GM23338 (cell line): Measurements from ENCODE around the gene SBF2.

ENCODE experiments used
- CREB1 ChIP-seq: fragments of 250-450 bp; sonication (Bioruptor Pico); IDR thresholded peaks from 2 replicates; pipeline ENCODE4 v1.5.0; 2020; ENCODE audit warnings: low read depth, mild to moderate bottlenecking, moderate library complexity
- CTCF ChIP-seq, 2 experiments: fragments of 200-600 bp in 1 of 2; sonication (generic) in 1 of 2; conservative IDR thresholded peaks; 2 replicates each; pipeline versions ENCODE4 v1.5.1 to v1.6.1; 2016 to 2017; ENCODE audit warnings: antibody characterized with exemption in 2 of 2, low read depth in 2 of 2, mild to moderate bottlenecking in 2 of 2, moderate library complexity in 1 of 2
- EZH2 ChIP-seq: fragments of 200-600 bp; sonication (generic); IDR thresholded peaks from one replicate; pipeline ENCODE4 v1.8.0; 2017; ENCODE audit warnings: antibody characterized with exemption, mild to moderate bottlenecking, low read depth; ENCODE audit not compliant: unreplicated experiment
- EZH2phosphoT487 ChIP-seq: fragments of 200-600 bp; sonication (generic); IDR thresholded peaks from one replicate; pipeline ENCODE4 v1.8.1; 2018; ENCODE audit warnings: antibody characterized with exemption; ENCODE audit not compliant: unreplicated experiment
- JUNB ChIP-seq: IDR thresholded peaks from one replicate; pipeline ENCODE4 v1.6.1; 2016; ENCODE audit warnings: antibody characterized with exemption; ENCODE audit not compliant: unreplicated experiment
- NANOG ChIP-seq: IDR thresholded peaks from 2 replicates; pipeline ENCODE4 v1.6.1; 2016; ENCODE audit warnings: antibody characterized with exemption, borderline replicate concordance
- POLR2AphosphoS5 ChIP-seq: IDR thresholded peaks from 2 replicates; pipeline ENCODE4 v1.6.1; 2016; ENCODE audit warnings: antibody characterized with exemption, low read depth
- STAT1 ChIP-seq: IDR thresholded peaks from one replicate; pipeline ENCODE4 v1.6.1; 2016; ENCODE audit warnings: antibody characterized with exemption; ENCODE audit not compliant: unreplicated experiment
- ZNF114 ChIP-seq: fragments of 250-450 bp; sonication (Bioruptor Pico); IDR thresholded peaks from 2 replicates; pipeline ENCODE4 v1.5.0; 2020; ENCODE audit warnings: mild to moderate bottlenecking, moderate library complexity
- ZNF331 ChIP-seq: fragments of 250-450 bp; sonication (Bioruptor Pico); IDR thresholded peaks from 2 replicates; pipeline ENCODE4 v1.5.0; 2020; ENCODE audit warnings: low read depth, mild to moderate bottlenecking, moderate library complexity
- TF ChIP-seq, protein P1 (sequence below): IDR thresholded peaks from one replicate; pipeline ENCODE4 v1.6.1; 2018; ENCODE audit warnings: antibody characterized with exemption; ENCODE audit not compliant: unreplicated experiment
- TF ChIP-seq, protein P2 (sequence below): IDR thresholded peaks from 2 replicates; pipeline ENCODE4 v1.6.1; 2016; ENCODE audit warnings: antibody characterized with exemption
- TF ChIP-seq, protein P3 (sequence below): fragments of 250-450 bp; sonication (Bioruptor Pico); IDR thresholded peaks from 2 replicates; pipeline ENCODE4 v1.5.0; 2020; ENCODE audit warnings: mild to moderate bottlenecking, moderate library complexity

- TF ChIP-seq CTCF (conservative IDR thresholded peaks at IDR 0.05; ENCODE audit: low read depth in 2 of 2), result no peak
- TF ChIP-seq POLR2AphosphoS5, result no peak
- no peak for TF ChIP-seq EZH2phosphoT487
- no peak for TF ChIP-seq CREB1 (CRISPR knock-in tag)
- no peak for TF ChIP-seq EZH2
- TF ChIP-seq, protein P1, sequence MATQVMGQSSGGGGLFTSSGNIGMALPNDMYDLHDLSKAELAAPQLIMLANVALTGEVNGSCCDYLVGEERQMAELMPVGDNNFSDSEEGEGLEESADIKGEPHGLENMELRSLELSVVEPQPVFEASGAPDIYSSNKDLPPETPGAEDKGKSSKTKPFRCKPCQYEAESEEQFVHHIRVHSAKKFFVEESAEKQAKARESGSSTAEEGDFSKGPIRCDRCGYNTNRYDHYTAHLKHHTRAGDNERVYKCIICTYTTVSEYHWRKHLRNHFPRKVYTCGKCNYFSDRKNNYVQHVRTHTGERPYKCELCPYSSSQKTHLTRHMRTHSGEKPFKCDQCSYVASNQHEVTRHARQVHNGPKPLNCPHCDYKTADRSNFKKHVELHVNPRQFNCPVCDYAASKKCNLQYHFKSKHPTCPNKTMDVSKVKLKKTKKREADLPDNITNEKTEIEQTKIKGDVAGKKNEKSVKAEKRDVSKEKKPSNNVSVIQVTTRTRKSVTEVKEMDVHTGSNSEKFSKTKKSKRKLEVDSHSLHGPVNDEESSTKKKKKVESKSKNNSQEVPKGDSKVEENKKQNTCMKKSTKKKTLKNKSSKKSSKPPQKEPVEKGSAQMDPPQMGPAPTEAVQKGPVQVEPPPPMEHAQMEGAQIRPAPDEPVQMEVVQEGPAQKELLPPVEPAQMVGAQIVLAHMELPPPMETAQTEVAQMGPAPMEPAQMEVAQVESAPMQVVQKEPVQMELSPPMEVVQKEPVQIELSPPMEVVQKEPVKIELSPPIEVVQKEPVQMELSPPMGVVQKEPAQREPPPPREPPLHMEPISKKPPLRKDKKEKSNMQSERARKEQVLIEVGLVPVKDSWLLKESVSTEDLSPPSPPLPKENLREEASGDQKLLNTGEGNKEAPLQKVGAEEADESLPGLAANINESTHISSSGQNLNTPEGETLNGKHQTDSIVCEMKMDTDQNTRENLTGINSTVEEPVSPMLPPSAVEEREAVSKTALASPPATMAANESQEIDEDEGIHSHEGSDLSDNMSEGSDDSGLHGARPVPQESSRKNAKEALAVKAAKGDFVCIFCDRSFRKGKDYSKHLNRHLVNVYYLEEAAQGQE, result no peak
- no peak for TF ChIP-seq ZNF114 (CRISPR knock-in tag)
- no peak for TF ChIP-seq JUNB
- TF ChIP-seq, protein P2, sequence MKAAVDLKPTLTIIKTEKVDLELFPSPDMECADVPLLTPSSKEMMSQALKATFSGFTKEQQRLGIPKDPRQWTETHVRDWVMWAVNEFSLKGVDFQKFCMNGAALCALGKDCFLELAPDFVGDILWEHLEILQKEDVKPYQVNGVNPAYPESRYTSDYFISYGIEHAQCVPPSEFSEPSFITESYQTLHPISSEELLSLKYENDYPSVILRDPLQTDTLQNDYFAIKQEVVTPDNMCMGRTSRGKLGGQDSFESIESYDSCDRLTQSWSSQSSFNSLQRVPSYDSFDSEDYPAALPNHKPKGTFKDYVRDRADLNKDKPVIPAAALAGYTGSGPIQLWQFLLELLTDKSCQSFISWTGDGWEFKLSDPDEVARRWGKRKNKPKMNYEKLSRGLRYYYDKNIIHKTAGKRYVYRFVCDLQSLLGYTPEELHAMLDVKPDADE, result no peak
- TF ChIP-seq NANOG, result no peak
- no peak for TF ChIP-seq STAT1
- no peak for TF ChIP-seq ZNF331 (CRISPR knock-in tag)
- TF ChIP-seq, protein P3, sequence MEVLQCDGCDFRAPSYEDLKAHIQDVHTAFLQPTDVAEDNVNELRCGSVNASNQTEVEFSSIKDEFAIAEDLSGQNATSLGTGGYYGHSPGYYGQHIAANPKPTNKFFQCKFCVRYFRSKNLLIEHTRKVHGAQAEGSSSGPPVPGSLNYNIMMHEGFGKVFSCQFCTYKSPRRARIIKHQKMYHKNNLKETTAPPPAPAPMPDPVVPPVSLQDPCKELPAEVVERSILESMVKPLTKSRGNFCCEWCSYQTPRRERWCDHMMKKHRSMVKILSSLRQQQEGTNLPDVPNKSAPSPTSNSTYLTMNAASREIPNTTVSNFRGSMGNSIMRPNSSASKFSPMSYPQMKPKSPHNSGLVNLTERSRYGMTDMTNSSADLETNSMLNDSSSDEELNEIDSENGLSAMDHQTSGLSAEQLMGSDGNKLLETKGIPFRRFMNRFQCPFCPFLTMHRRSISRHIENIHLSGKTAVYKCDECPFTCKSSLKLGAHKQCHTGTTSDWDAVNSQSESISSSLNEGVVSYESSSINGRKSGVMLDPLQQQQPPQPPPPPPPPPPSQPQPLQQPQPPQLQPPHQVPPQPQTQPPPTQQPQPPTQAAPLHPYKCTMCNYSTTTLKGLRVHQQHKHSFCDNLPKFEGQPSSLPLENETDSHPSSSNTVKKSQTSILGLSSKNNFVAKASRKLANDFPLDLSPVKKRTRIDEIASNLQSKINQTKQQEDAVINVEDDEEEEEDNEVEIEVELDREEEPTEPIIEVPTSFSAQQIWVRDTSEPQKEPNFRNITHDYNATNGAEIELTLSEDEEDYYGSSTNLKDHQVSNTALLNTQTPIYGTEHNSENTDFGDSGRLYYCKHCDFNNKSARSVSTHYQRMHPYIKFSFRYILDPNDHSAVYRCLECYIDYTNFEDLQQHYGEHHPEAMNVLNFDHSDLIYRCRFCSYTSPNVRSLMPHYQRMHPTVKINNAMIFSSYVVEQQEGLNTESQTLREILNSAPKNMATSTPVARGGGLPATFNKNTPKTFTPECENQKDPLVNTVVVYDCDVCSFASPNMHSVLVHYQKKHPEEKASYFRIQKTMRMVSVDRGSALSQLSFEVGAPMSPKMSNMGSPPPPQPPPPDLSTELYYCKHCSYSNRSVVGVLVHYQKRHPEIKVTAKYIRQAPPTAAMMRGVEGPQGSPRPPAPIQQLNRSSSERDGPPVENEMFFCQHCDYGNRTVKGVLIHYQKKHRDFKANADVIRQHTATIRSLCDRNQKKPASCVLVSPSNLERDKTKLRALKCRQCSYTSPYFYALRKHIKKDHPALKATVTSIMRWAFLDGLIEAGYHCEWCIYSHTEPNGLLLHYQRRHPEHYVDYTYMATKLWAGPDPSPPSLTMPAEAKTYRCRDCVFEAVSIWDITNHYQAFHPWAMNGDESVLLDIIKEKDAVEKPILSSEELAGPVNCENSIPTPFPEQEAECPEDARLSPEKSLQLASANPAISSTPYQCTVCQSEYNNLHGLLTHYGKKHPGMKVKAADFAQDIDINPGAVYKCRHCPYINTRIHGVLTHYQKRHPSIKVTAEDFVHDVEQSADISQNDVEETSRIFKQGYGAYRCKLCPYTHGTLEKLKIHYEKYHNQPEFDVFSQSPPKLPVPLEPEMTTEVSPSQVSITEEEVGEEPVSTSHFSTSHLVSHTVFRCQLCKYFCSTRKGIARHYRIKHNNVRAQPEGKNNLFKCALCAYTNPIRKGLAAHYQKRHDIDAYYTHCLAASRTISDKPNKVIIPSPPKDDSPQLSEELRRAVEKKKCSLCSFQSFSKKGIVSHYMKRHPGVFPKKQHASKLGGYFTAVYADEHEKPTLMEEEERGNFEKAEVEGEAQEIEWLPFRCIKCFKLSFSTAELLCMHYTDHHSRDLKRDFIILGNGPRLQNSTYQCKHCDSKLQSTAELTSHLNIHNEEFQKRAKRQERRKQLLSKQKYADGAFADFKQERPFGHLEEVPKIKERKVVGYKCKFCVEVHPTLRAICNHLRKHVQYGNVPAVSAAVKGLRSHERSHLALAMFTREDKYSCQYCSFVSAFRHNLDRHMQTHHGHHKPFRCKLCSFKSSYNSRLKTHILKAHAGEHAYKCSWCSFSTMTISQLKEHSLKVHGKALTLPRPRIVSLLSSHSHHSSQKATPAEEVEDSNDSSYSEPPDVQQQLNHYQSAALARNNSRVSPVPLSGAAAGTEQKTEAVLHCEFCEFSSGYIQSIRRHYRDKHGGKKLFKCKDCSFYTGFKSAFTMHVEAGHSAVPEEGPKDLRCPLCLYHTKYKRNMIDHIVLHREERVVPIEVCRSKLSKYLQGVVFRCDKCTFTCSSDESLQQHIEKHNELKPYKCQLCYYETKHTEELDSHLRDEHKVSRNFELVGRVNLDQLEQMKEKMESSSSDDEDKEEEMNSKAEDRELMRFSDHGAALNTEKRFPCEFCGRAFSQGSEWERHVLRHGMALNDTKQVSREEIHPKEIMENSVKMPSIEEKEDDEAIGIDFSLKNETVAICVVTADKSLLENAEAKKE (CRISPR knock-in tag), result no peak
Measured at GRCh38 chr11:9774109-9774508, 519.9 kb downstream of the SBF2 start.
